HepG2 (cell line): ENCODE measurements around the gene ABHD15. TPM values are rescaled to one million over a fixed set of nuclear protein-coding genes. Genes with fewer than 3 reads are reported as not detected.

Experiments
- BCL6 ChIP-seq: IDR thresholded peaks from 2 replicates; pipeline ENCODE4 v1.6.1; 2016; ENCODE audit warnings: missing genetic modification reagents, missing compliant biosample characterization
- EHMT2 ChIP-seq: fragments of 200-600 bp; sonication (generic); IDR thresholded peaks from 2 replicates; pipeline ENCODE4 v1.7.0; 2017; ENCODE audit warnings: antibody characterized with exemption, low read depth, low read length, borderline replicate concordance
- GLI4 ChIP-seq: sonication (generic); formaldehyde crosslinking; IDR thresholded peaks from 2 replicates; pipeline ENCODE4 v1.5.1; 2020; ENCODE audit warnings: missing genetic modification reagents, mild to moderate bottlenecking, moderate library complexity, borderline replicate concordance
- NR2F2 ChIP-seq: IDR thresholded peaks from 2 replicates; pipeline ENCODE4 v1.6.1; 2012; ENCODE audit warnings: low read depth, inconsistent platforms, borderline replicate concordance
- ONECUT2 ChIP-seq: sonication (generic); formaldehyde crosslinking; IDR thresholded peaks from 2 replicates; pipeline ENCODE4 v1.4.0; 2020; ENCODE audit warnings: missing genetic modification reagents
- REL ChIP-seq: sonication (generic); formaldehyde crosslinking; conservative IDR thresholded peaks from 2 replicates; pipeline ENCODE4 v1.8.0; 2022; ENCODE audit warnings: mild to moderate bottlenecking, missing genetic modification reagents, moderate library complexity
- STAT5B ChIP-seq: sonication (generic); formaldehyde crosslinking; IDR thresholded peaks from 2 replicates; pipeline ENCODE4 v1.4.0; 2020; ENCODE audit warnings: missing genetic modification reagents
- TCF7L2 ChIP-seq: IDR thresholded peaks from 2 replicates; pipeline ENCODE4 v1.6.1; 2011; ENCODE audit warnings: mild to moderate bottlenecking, low read depth, low read length, moderate library complexity
- THAP9 ChIP-seq: sonication (generic); formaldehyde crosslinking; IDR thresholded peaks from 2 replicates; pipeline ENCODE4; 2020; ENCODE audit warnings: missing genetic modification reagents, mild to moderate bottlenecking, borderline replicate concordance
- ZNF180 ChIP-seq: sonication (generic); formaldehyde crosslinking; IDR thresholded peaks from 2 replicates; pipeline ENCODE4 v1.4.0; 2020; ENCODE audit warnings: low read depth, missing genetic modification reagents, borderline replicate concordance
- ZNF253 ChIP-seq: sonication (generic); formaldehyde crosslinking; IDR thresholded peaks from 2 replicates; pipeline ENCODE4 v1.8.0; 2022; ENCODE audit warnings: mild to moderate bottlenecking, missing genetic modification reagents, borderline replicate concordance
- ZNF275 ChIP-seq: sonication (generic); formaldehyde crosslinking; IDR thresholded peaks from 2 replicates; pipeline ENCODE4 v1.8.0; 2022; ENCODE audit warnings: missing genetic modification reagents, mild to moderate bottlenecking, inconsistent platforms, borderline replicate concordance
- ZNF607 ChIP-seq: sonication (generic); formaldehyde crosslinking; IDR thresholded peaks from 2 replicates; pipeline ENCODE4 v1.5.1; 2020; ENCODE audit warnings: missing genetic modification reagents, mild to moderate bottlenecking, borderline replicate concordance
- ZNF775 ChIP-seq: sonication (generic); formaldehyde crosslinking; IDR thresholded peaks from 2 replicates; pipeline ENCODE4 v1.4.0; 2020; ENCODE audit warnings: missing genetic modification reagents, mild to moderate bottlenecking, moderate library complexity, borderline replicate concordance
- ZNF850 ChIP-seq: sonication (generic); formaldehyde crosslinking; conservative IDR thresholded peaks from 2 replicates; pipeline ENCODE4 v1.9.0; 2021; ENCODE audit warnings: mild to moderate bottlenecking, missing genetic modification reagents
- polyA plus RNA-seq, 8 experiments: library from polyadenylated mRNA; depleted of rRNA in 3 of 8; stranded (reverse) in 7 of 8; unstranded in 1 of 8; fragments of >200 nt; fragmentation: Illumina TruSeq in 4 of 8; extraction: Trizol in 4 of 8; gene quantifications; 2 replicates each; pipeline versions ENCODE4 v1.2.1 to v1.2.3, GENCODE V29; 2011 to 2016; ENCODE audit warnings: low read depth in 4 of 8, missing spikeins in 1 of 8, mixed read lengths in 1 of 8; ENCODE audit not compliant: insufficient read depth in 1 of 8
- total RNA-seq, 5 experiments: library from RNA; depleted of rRNA; stranded (reverse); fragments of >200 nt; fragmentation: Illumina TruSeq; extraction: Trizol; gene quantifications; 2 replicates each; pipeline ENCODE4 v1.2.3, GENCODE V29; 2016; ENCODE audit warnings: low read depth in 1 of 5
- TF ChIP-seq, protein P1 (sequence below): sonication (generic); formaldehyde crosslinking; IDR thresholded peaks from 2 replicates; pipeline ENCODE4 v1.5.0; 2020; ENCODE audit warnings: missing genetic modification reagents, mild to moderate bottlenecking, borderline replicate concordance

ABHD15 gene
- total and polyA plus RNA-seq, 2 of the 13 experiments (the other 11 are each of a cell fraction or from before 2014, with no cell fraction given): 2.4 to 7.7 TPM

- TF ChIP-seq THAP9 (CRISPR knock-in tag) (no peak), ZNF607 (CRISPR knock-in tag) (no peak), BCL6 (0 out of 2 replicates have a peak, but pooled peaks have one; percentile 8), ONECUT2 (no peak), EHMT2 (no peak), ZNF775 (CRISPR knock-in tag) (no peak), GLI4 (CRISPR knock-in tag) (no peak), ZNF180 (CRISPR knock-in tag) (no peak), ZNF275 (CRISPR knock-in tag) (no peak), NR2F2 (no peak), ZNF850 (CRISPR knock-in tag) (no peak), STAT5B (CRISPR knock-in tag) (no peak), ZNF253 (CRISPR knock-in tag) (no peak), REL (CRISPR knock-in tag) (0 out of 2 replicates have a peak, but pooled peaks have one; percentile 71), TCF7L2 (no peak)
- TF ChIP-seq, protein P1, sequence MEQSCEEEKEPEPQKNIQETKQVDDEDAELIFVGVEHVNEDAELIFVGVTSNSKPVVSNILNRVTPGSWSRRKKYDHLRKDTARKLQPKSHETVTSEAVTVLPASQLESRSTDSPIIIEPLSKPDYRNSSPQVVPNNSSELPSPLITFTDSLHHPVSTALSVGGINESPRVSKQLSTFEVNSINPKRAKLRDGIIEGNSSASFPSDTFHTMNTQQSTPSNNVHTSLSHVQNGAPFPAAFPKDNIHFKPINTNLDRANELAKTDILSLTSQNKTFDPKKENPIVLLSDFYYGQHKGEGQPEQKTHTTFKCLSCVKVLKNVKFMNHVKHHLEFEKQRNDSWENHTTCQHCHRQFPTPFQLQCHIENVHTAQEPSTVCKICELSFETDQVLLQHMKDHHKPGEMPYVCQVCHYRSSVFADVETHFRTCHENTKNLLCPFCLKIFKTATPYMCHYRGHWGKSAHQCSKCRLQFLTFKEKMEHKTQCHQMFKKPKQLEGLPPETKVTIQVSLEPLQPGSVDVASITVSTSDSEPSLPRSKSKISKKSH (CRISPR knock-in tag): no peak
These were observed 905 bp upstream of the ABHD15 start (continued) for GRCh38 chr17:29567554-29568330.
